SHP77 (cell line): Measurements from ENCODE around the gene ACOX1.

Source experiments
- DNase-seq, 2 experiments: peaks; one replicate each; lab custom pipeline; 2025; lab: John Stamatoyannopoulos, UW

Gene ACOX1

GRCh38 chr17:75933808-75934207, 45.2 kb downstream of the ACOX1 start:
- DNase-seq: no peak

- DNase-seq: no peak
Observed at GRCh38 chr17:75932852-75933251, 46.1 kb downstream of the ACOX1 start.

GRCh38 chr17:75931062-75931461, 47.9 kb downstream of the ACOX1 start:
- DNase-seq: no peak

GRCh38 chr17:75927286-75927922, 51.6 kb downstream of the ACOX1 start:
- peak; percentile 34 to 70 for DNase-seq

- no peak for DNase-seq
Observed at GRCh38 chr17:75926456-75926855, 52.5 kb downstream of the ACOX1 start.

- DNase-seq: no peak
Observed at GRCh38 chr17:75925912-75926311, 53.1 kb downstream of the ACOX1 start.

- no peak for DNase-seq
Observed at GRCh38 chr17:75925103-75925502, 53.9 kb downstream of the ACOX1 start.

GRCh38 chr17:75922963-75923874, 55.7 kb downstream of the ACOX1 start:
- no peak for DNase-seq

GRCh38 chr17:75922173-75922961, 56.6 kb downstream of the ACOX1 start:
- no peak for DNase-seq

- no peak for DNase-seq
Observed at GRCh38 chr17:75921596-75921995, 57.4 kb downstream of the ACOX1 start.

GRCh38 chr17:75920045-75920560, 58.9 kb downstream of the ACOX1 start:
- DNase-seq: no peak

- no peak for DNase-seq
Observed at GRCh38 chr17:75919611-75920010, 59.4 kb downstream of the ACOX1 start.

GRCh38 chr17:75917917-75918445, 61.0 kb downstream of the ACOX1 start:
- DNase-seq: no peak

GRCh38 chr17:75917141-75917916, 61.6 kb downstream of the ACOX1 start:
- peak in 1 of 2 experiments; percentile 25 for DNase-seq

GRCh38 chr17:75915268-75915667, 63.7 kb downstream of the ACOX1 start:
- DNase-seq: peak; percentile 31 to 50

- peak; percentile 69 to 82 for DNase-seq
Observed at GRCh38 chr17:75914643-75915267, 64.2 kb downstream of the ACOX1 start.

- peak; percentile 54 to 79 for DNase-seq
Observed at GRCh38 chr17:75913537-75914210, 65.3 kb downstream of the ACOX1 start.

- peak; percentile 28 to 52 for DNase-seq
Observed at GRCh38 chr17:75910699-75911098, 68.3 kb downstream of the ACOX1 start.

GRCh38 chr17:75909812-75910274, 69.1 kb downstream of the ACOX1 start:
- peak; percentile 90 to 92 for DNase-seq
